HepG2 (cell line): ENCODE results near the gene SLC13A3. TPM values are rescaled to one million over a fixed set of nuclear protein-coding genes. Genes with fewer than 3 reads are reported as not detected.
A peak's percentile ranks its signal among the peaks of the same experiment; 100 is the strongest.

ENCODE experiments used
- ATAC-seq: fragments of 200-7000 bp; cut with Tn5 transposase; 3 replicates; pipeline ENCODE4 v1.9.1; 2020; ENCODE audit warnings: mild to moderate bottlenecking, moderate library complexity
- Bru-seq: library from RNA; stranded (reverse); fragments of 400-500 nt; gene quantifications from one replicate; lab custom pipeline; 2021; lab: Mats Ljungman, UMichigan
- BruChase-seq, 2 experiments: library from RNA; stranded (reverse); fragments of 400-500 nt; gene quantifications; one replicate each; lab custom pipeline; 2021; lab: Mats Ljungman, UMichigan
- BruUV-seq: library from RNA; stranded (reverse); fragments of 400-500 nt; replicated peaks from 2 replicates; lab custom pipeline; 2021; lab: Mats Ljungman, UMichigan
- CTCF ChIA-PET: fragments of 300-600 bp; formaldehyde crosslinking; extraction: SDS; loops from one replicate; lab custom pipeline; 2021; ENCODE audit warnings: low total read pairs, inconsistent platforms, low intra/inter-chr PET ratio; lab: Yijun Ruan, JAX
- POLR2A ChIA-PET: fragments of 350-600 bp; sonication (Branson Sonifier 250); formaldehyde crosslinking; loops from one replicate; lab custom pipeline; 2020; ENCODE audit warnings: antibody characterized with exemption, inconsistent platforms; lab: Yijun Ruan, JAX
- DNase-seq: peaks from one replicate; pipeline ENCODE4 v3.0.0-alpha.2; 2015; ENCODE audit warnings: low spot score
- FAIRE-seq: peaks from 3 replicates; lab custom pipeline; 2011; peaks lifted over from hg19 to GRCh38; lab: Jason Lieb, UNC
- H2AFZ ChIP-seq: one replicate; pipeline ENCODE4 v1.6.1; 2011; ENCODE audit warnings: low read length, inconsistent platforms
- H3K27ac ChIP-seq: fragments of 300-600 bp; 3 replicates; pipeline ENCODE4 v1.8.0; 2011; ENCODE audit warnings: mixed run types, mild to moderate bottlenecking, mixed read lengths, low read length, inconsistent platforms; ENCODE audit not compliant: insufficient read depth; ENCODE audit errors: extremely low read length
- H3K27me3 ChIP-seq, 2 experiments: fragments of 200-600 bp in 1 of 2; 2 replicates in 1 of 2; 3 replicates in 1 of 2; pipeline versions ENCODE4 v1.6.0 to v1.8.0; 2011; ENCODE audit warnings: low read length in 2 of 2, mild to moderate bottlenecking in 2 of 2, moderate library complexity in 2 of 2, inconsistent platforms in 1 of 2; ENCODE audit not compliant: insufficient read depth in 2 of 2, control insufficient read depth in 1 of 2
- H3K36me3 ChIP-seq, 2 experiments: fragments of 200-600 bp in 1 of 2; replicated peaks in 1 of 2; 2 replicates in 1 of 2; 3 replicates in 1 of 2; pipeline versions ENCODE4 v1.5.1 to v1.8.0; 2011; ENCODE audit warnings: low read length in 2 of 2, inconsistent platforms in 1 of 2; ENCODE audit not compliant: insufficient read depth in 2 of 2, control insufficient read depth in 1 of 2
- H3K4me1 ChIP-seq: 2 replicates; pipeline ENCODE4 v1.5.1; 2012; ENCODE audit warnings: low read length, inconsistent platforms; ENCODE audit not compliant: insufficient read depth
- H3K4me2 ChIP-seq: 2 replicates; pipeline ENCODE4 v1.6.0; 2011; ENCODE audit warnings: low read depth, low read length, inconsistent platforms
- H3K4me3 ChIP-seq, 3 experiments: fragments of 200-600 bp in 1 of 3; sonication (generic), shearing (Covaris generic) in 1 of 3; replicated peaks in 1 of 3; 2 replicates each; pipeline ENCODE4 v1.5.1; 2011 to 2016; ENCODE audit warnings: low read length in 3 of 3, inconsistent platforms in 2 of 3, low read depth in 2 of 3, mild to moderate bottlenecking in 2 of 3, control low read depth in 1 of 3, mixed read lengths in 1 of 3; ENCODE audit not compliant: insufficient read depth in 1 of 3
- H3K79me2 ChIP-seq: one replicate; pipeline ENCODE4 v1.6.1; 2011; ENCODE audit warnings: low read length, inconsistent platforms; ENCODE audit not compliant: insufficient read depth
- H3K9ac ChIP-seq: 2 replicates; pipeline ENCODE4 v1.6.0; 2011; ENCODE audit warnings: mild to moderate bottlenecking, low read depth, low read length, inconsistent platforms; ENCODE audit not compliant: insufficient read depth
- H3K9me3 ChIP-seq: 2 replicates; pipeline ENCODE4 v1.5.1; 2012; ENCODE audit warnings: mild to moderate bottlenecking, low read length
- H4K20me1 ChIP-seq: 2 replicates; pipeline ENCODE4 v1.6.0; 2011; ENCODE audit warnings: inconsistent platforms, mild to moderate bottlenecking, low read length, moderate library complexity; ENCODE audit not compliant: insufficient read depth
- NFE2L2 ChIP-seq: fragments of 150-350 bp; IDR thresholded peaks from 2 replicates; pipeline ENCODE4 v1.6.1; 2014; ENCODE audit warnings: low read length
- PLRG1 ChIP-seq: fragments of 450-650 bp; conservative IDR thresholded peaks from 2 replicates; pipeline ENCODE4 v1.6.1; 2016
- PRDM15 ChIP-seq: sonication (generic); formaldehyde crosslinking; IDR thresholded peaks from 2 replicates; pipeline ENCODE4 v1.4.0; 2020; ENCODE audit warnings: missing genetic modification reagents
- ZNF557 ChIP-seq: sonication (generic); formaldehyde crosslinking; IDR thresholded peaks from 2 replicates; pipeline ENCODE4 v1.4.0; 2020; ENCODE audit warnings: missing genetic modification reagents
- ZNF569 ChIP-seq: sonication (generic); formaldehyde crosslinking; IDR thresholded peaks from 2 replicates; pipeline ENCODE4 v1.5.0; 2020; ENCODE audit warnings: mild to moderate bottlenecking, missing genetic modification reagents, moderate library complexity, borderline replicate concordance
- ZNF609 ChIP-seq: sonication (generic); formaldehyde crosslinking; IDR thresholded peaks from 2 replicates; pipeline ENCODE4 v1.4.0; 2020; ENCODE audit warnings: mild to moderate bottlenecking, missing genetic modification reagents, borderline replicate concordance
- ZNF616 ChIP-seq: sonication (generic); formaldehyde crosslinking; IDR thresholded peaks from 2 replicates; pipeline ENCODE4 v1.5.0; 2020; ENCODE audit warnings: low read depth, mild to moderate bottlenecking, missing genetic modification reagents
- WGBS: methylation state at CpG from one replicate; pipeline ENCODE4 v1.1.6; 2017; ENCODE audit warnings: low lambda C conversion rate; 5-methylcytosine and 5-hydroxymethylcytosine counted together
- in situ Hi-C: cut with HindIII; loops from 2 replicates; pipeline ENCODE4 v1.10.0; 2017; ENCODE audit warnings: low pct_unique_long_range_greater_than_20kb; ENCODE audit not compliant: extremely low pct_ligation_motif_present
- intact Hi-C: fragments of 100-400 bp; cut with micrococcal nuclease; formaldehyde crosslinking; loops from one replicate; pipeline ENCODE4 v1.10.0; 2022; ENCODE audit not compliant: unreplicated experiment
- long read RNA-seq, 2 experiments: library from RNA in 1 of 2; library from polyadenylated mRNA in 1 of 2; stranded (forward) in 1 of 2; unstranded in 1 of 2; transcript quantifications; one replicate each; pipeline ENCODE4 v2.0.0, GENCODE V29; 2019 to 2022
- polyA minus RNA-seq, 3 experiments: library from RNA; depleted of rRNA, polyadenylated mRNA; stranded (reverse); fragments of >200 nt; gene quantifications; 2 replicates each; pipeline ENCODE4 v1.2.3, GENCODE V29; 2011; ENCODE audit warnings: low replicate concordance in 1 of 3
- polyA plus RNA-seq, 8 experiments: library from polyadenylated mRNA; depleted of rRNA in 3 of 8; stranded (reverse) in 7 of 8; unstranded in 1 of 8; fragments of >200 nt; fragmentation: Illumina TruSeq in 4 of 8; extraction: Trizol in 4 of 8; gene quantifications; 2 replicates each; pipeline versions ENCODE4 v1.2.1 to v1.2.3, GENCODE V29; 2011 to 2016; ENCODE audit warnings: low read depth in 4 of 8, missing spikeins in 1 of 8, mixed read lengths in 1 of 8; ENCODE audit not compliant: insufficient read depth in 1 of 8
- total RNA-seq, 5 experiments: library from RNA; depleted of rRNA; stranded (reverse); fragments of >200 nt; fragmentation: Illumina TruSeq; extraction: Trizol; gene quantifications; 2 replicates each; pipeline ENCODE4 v1.2.3, GENCODE V29; 2016; ENCODE audit warnings: low read depth in 1 of 5

SLC13A3 gene
- total RNA-seq (2016; rRNA removed; fragmentation: Illumina TruSeq; extraction: Trizol) (27.9 and 66.5 TPM in 2 replicates), polyA plus RNA-seq (2011; rRNA removed) (63.3 and 76.0 TPM in 2 replicates), polyA minus RNA-seq (2011; rRNA and poly(A)+ RNA removed; ENCODE audit: low replicate concordance) (0.42 and 193 TPM in 2 replicates), Bru-seq, nascent RNA (percentile 88 among the genes with signal in this experiment), BruChase-seq, experiment 1, labeled RNA remaining after a 6-hour chase (percentile 78 among the genes with signal in this experiment), BruChase-seq, experiment 2, labeled RNA remaining after a 2-hour chase (percentile 87 among the genes with signal in this experiment)
- 23.8 and 30.4 TPM in 2 replicates for total RNA-seq (2016; cell fraction: cytosol; rRNA removed; fragmentation: Illumina TruSeq; extraction: Trizol; ENCODE audit: low read depth)
- 29.2 and 65.4 TPM in 2 replicates for total RNA-seq (2016; cell fraction: insoluble cytoplasmic fraction; rRNA removed; fragmentation: Illumina TruSeq; extraction: Trizol)
- total RNA-seq (2016; cell fraction: membrane; rRNA removed; fragmentation: Illumina TruSeq; extraction: Trizol): 25.6 and 35.7 TPM in 2 replicates
- 59.9 and 65.1 TPM in 2 replicates for total RNA-seq (2016; cell fraction: nucleus; rRNA removed; fragmentation: Illumina TruSeq; extraction: Trizol)
- 40.8 and 74.9 TPM in 2 replicates for polyA plus RNA-seq (2011; cell fraction: cytosol; rRNA removed)
- 88.1 and 138 TPM in 2 replicates for polyA plus RNA-seq (2011; cell fraction: nucleus; rRNA removed)
- polyA plus RNA-seq (2012): 42.2 and 59.1 TPM in 2 replicates
- 25.1 and 35.1 TPM in 2 replicates for polyA plus RNA-seq (2016; cell fraction: cytosol; fragmentation: Illumina TruSeq; extraction: Trizol; ENCODE audit: low read depth)
- polyA plus RNA-seq (2016; cell fraction: insoluble cytoplasmic fraction; fragmentation: Illumina TruSeq; extraction: Trizol; ENCODE audit: low read depth): 30.5 and 31.8 TPM in 2 replicates
- polyA plus RNA-seq (2016; cell fraction: membrane; fragmentation: Illumina TruSeq; extraction: Trizol; ENCODE audit: low read depth): 24.6 and 30.2 TPM in 2 replicates
- 99.0 and 99.2 TPM in 2 replicates for polyA plus RNA-seq (2016; cell fraction: nucleus; fragmentation: Illumina TruSeq; extraction: Trizol; ENCODE audit: insufficient read depth, low read depth)
- polyA minus RNA-seq (2011; cell fraction: cytosol; rRNA and poly(A)+ RNA removed): 32.3 and 43.5 TPM in 2 replicates
- polyA minus RNA-seq (2011; cell fraction: nucleus; rRNA and poly(A)+ RNA removed): 50.4 and 63.9 TPM in 2 replicates
- long read RNA-seq, experiment 1, full-length matches to known transcripts: 4 of 70 reads
- long read RNA-seq, experiment 1, partial matches to known transcripts: 17 of 70 reads
- long read RNA-seq, experiment 1, other reads (novel, unspliced or antisense): 49 of 70 reads
- long read RNA-seq, experiment 2, full-length matches to known transcripts: 42 of 172 reads
- long read RNA-seq, experiment 2, partial matches to known transcripts: 34 of 172 reads
- long read RNA-seq, experiment 2, other reads (novel, unspliced or antisense): 96 of 172 reads

GRCh38 chr20:46651091-46651962 lies at the start of gene SLC13A3:
Gene SLC13A3 (minus strand): TSS chr20:46651459. CDS start chr20:46651421, 38 bp downstream.
- Histone ChIP-seq H2AFZ (peak within 1 kb of the TSS; percentile 20), H3K79me2 (peaks cover 26% of the 10 kb centered on the region), H3K27ac (peak within 1 kb of the TSS; percentile 72), H3K36me3 (no peaks in the 10 kb centered on the region), H4K20me1 (no peaks in the 10 kb centered on the region), H3K27me3 (no peaks in the 10 kb centered on the region), H3K4me1 (peaks cover 68% of the 10 kb centered on the region), H3K9ac (peak within 1 kb of the TSS; percentile 81), H3K4me2 (peak within 1 kb of the TSS; percentile 84), H3K4me3 (peak within 1 kb of the TSS; percentile 64 to 83 (median 66)), H3K9me3 (no peaks in the 10 kb centered on the region)
- ATAC-seq (peak; percentile 95), DNase-seq (peak; percentile 79), FAIRE-seq (no peak)
- in situ Hi-C loops: no loop called here
- ChIA-PET CTCF (interaction anchor here (3.9 kb wide), 1 partner anchor 29 kb away, joined by 20 read pairs; no protein-coding TSS in a partner anchor), POLR2A (interaction anchor here (0.7 to 7.6 kb wide), 16 partner anchors 11 to 708 kb away, joined by 3 to 72 read pairs (median 8); no protein-coding TSS in a partner anchor)
- TSS peak; percentile 70 for BruUV-seq
- 15% methylated on average over 48 of the region's 55 CpGs for WGBS
- intact Hi-C loops: loop anchor here (1.0 to 2.0 kb wide), 5 partner anchors 13 to 92 kb away; no protein-coding TSS in a partner anchor
- peak; percentile 71; the same call in 1 of the 2 replicates for TF ChIP-seq ZNF616 (CRISPR knock-in tag)
- TF ChIP-seq NFE2L2: 0 out of 2 replicates have a peak, but pooled peaks have one; percentile 13
- TF ChIP-seq ZNF569 (CRISPR knock-in tag): 0 out of 2 replicates have a peak, but pooled peaks have one; percentile 90
- peak; percentile 90; the same call in 1 of the 2 replicates for TF ChIP-seq ZNF557
- no peak; the same call in 1 of the 2 replicates for TF ChIP-seq PRDM15 (CRISPR knock-in tag)
- TF ChIP-seq PLRG1: no peak
- TF ChIP-seq ZNF609: peak; percentile 16; the same call in 1 of the 2 replicates
